Neural crest cell (in vitro differentiated cells): ENCODE measurements around the gene ASB16. TPM values are rescaled to one million over a fixed set of nuclear protein-coding genes. Genes with fewer than 3 reads are reported as not detected.
"Not testable (repeated sequence)": the region's sequence is repeated elsewhere in the genome, so short reads cannot be mapped to it uniquely, and the experiment has no call there.

Experiments
- DNase-seq: peaks from one replicate; pipeline ENCODE4 v3.0.0; 2021; ENCODE audit warnings: low read depth, mixed read lengths, low spot score
- H3K27ac Mint-ChIP-seq: one replicate; pipeline ENCODE4 v1.8.0; 2021; ENCODE audit warnings: mild to moderate bottlenecking, mixed read lengths; ENCODE audit not compliant: unreplicated experiment
- H3K27me3 Mint-ChIP-seq: 2 replicates; pipeline ENCODE4 v1.8.0; 2021; ENCODE audit warnings: low read depth, mild to moderate bottlenecking, mixed read lengths
- H3K36me3 Mint-ChIP-seq: 2 replicates; pipeline ENCODE4 v1.8.0; 2021; ENCODE audit warnings: low read depth, mild to moderate bottlenecking, mixed read lengths
- H3K4me1 Mint-ChIP-seq: 2 replicates; pipeline ENCODE4 v1.8.0; 2021; ENCODE audit warnings: mixed read lengths
- H3K4me3 Mint-ChIP-seq: one replicate; pipeline ENCODE4 v1.8.0; 2021; ENCODE audit warnings: mild to moderate bottlenecking, mixed read lengths
- H3K9me3 Mint-ChIP-seq: 2 replicates; pipeline ENCODE4 v1.8.0; 2021; ENCODE audit warnings: mixed read lengths
- total RNA-seq: library from RNA; stranded (reverse); gene quantifications from 2 replicates; pipeline ENCODE4 v1.2.1, GENCODE V29; 2021
- TF ChIP-seq, protein P1 (sequence below): fragments of 200-600 bp; sonication (generic); conservative IDR thresholded peaks from 2 replicates; pipeline ENCODE4 v1.5.0; 2021; ENCODE audit warnings: antibody characterized with exemption, mild to moderate bottlenecking

ASB16 gene
- total RNA-seq, 1 donor from 2014 or later, result 0.26 TPM

DNA sequence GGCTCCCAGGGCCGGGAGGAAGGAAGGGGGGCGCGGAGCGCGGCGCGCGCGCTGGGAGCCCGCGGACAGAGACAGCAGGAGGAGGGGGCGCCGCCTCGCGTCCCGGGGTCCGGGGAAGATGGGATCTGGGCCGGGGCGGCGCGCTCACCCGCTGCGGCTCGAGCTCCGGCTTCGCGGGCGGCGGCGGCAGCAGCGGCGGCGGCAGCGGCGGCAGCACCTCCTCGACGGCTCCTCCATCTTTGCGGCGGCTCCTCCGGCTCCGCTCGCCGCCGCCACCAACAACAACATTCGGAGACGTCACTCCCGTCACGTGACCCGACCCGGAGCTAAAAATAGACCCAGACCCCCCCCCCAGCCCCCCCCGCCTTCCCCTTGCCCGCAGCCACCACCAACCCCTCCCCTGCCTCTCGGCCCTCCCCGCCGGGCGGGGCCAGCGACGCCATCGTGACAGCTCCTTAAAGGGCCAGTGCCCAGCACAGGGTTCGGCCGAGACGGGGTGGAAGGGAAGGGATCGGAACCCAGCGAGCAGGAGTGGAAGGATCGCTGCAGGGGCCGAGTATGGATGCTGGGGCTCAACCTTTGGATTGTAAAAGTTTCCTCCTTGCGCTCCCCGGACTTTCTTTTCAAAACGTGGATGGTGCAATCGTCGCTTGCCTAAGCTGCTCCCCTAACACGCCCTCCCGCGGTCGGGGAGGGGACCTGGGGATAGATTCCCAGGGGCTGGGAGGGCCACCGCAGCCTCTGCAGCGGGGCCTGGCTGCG, 47.0 kb upstream of the ASB16 start, which contains the start of gene HDAC5:
HDAC5 (minus strand) TSS at position 286 of the 762 bp plus-strand sequence. CDS start 6,126 bp downstream, outside the sequence.
- peaks cover 26% of the 10 kb centered on the region for H3K4me1 Mint-ChIP-seq
- TF ChIP-seq, protein P1, sequence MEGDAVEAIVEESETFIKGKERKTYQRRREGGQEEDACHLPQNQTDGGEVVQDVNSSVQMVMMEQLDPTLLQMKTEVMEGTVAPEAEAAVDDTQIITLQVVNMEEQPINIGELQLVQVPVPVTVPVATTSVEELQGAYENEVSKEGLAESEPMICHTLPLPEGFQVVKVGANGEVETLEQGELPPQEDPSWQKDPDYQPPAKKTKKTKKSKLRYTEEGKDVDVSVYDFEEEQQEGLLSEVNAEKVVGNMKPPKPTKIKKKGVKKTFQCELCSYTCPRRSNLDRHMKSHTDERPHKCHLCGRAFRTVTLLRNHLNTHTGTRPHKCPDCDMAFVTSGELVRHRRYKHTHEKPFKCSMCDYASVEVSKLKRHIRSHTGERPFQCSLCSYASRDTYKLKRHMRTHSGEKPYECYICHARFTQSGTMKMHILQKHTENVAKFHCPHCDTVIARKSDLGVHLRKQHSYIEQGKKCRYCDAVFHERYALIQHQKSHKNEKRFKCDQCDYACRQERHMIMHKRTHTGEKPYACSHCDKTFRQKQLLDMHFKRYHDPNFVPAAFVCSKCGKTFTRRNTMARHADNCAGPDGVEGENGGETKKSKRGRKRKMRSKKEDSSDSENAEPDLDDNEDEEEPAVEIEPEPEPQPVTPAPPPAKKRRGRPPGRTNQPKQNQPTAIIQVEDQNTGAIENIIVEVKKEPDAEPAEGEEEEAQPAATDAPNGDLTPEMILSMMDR, result peak; percentile 68
- peak within 1 kb of the TSS; percentile 99 for H3K27ac Mint-ChIP-seq
- H3K27me3 Mint-ChIP-seq, result peaks cover 7% of the 10 kb centered on the region
- H3K9me3 Mint-ChIP-seq, result no peaks in the 10 kb centered on the region
- peak within 1 kb of the TSS; percentile 96 for H3K4me3 Mint-ChIP-seq
- peak; percentile 89 for DNase-seq
- no peaks in the 10 kb centered on the region for H3K36me3 Mint-ChIP-seq

DNA sequence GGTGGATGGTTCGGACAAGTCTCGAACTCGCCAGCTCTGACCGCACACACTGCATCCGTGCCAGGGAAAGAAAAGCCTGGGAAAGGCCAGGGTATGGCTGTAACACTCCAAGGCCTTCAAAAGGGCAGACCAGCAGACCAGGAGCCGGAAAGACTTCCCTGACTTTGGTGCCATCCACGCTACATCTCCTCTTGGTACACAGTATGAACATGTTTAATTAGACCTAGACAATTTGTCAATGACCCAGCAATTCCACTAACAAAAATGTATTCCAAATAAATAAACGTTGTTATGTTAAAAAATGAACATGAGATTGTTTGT, 46.4 kb upstream of the ASB16 start:
- peaks cover 26% of the 10 kb centered on the region for H3K4me1 Mint-ChIP-seq
- DNase-seq, result no peak
- H3K4me3 Mint-ChIP-seq, result peak overlapping the region; percentile 96
- H3K27ac Mint-ChIP-seq, result peak overlapping the region; percentile 99
- H3K27me3 Mint-ChIP-seq, result peaks cover 7% of the 10 kb centered on the region
- H3K9me3 Mint-ChIP-seq, result no peaks in the 10 kb centered on the region
- TF ChIP-seq, protein P1, result no peak
- H3K36me3 Mint-ChIP-seq, result no peaks in the 10 kb centered on the region

DNA sequence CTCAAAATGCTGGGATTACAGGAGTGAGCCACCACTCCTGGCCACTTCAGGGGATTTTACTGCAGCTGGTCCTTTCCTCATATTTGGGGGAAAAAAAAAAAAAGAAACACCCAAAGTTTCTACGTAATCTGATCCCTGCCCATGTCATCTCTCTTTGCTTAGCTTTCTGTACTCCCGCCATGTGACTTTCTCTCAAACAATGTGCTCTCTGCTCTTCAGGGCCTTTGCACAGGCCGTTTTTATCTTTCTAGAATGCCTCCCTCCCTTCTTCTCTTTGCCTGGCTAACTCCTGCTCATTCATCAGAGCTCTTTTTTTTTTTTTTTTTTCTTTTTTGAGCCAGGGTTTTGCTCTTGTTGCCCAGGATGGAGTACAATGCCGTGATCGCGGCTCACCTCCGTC, 42.1 kb upstream of the ASB16 start:
- Mint-ChIP-seq H3K4me3 (peak overlapping the region; percentile 45), H3K36me3 (no peaks in the 10 kb centered on the region), H3K9me3 (no peaks in the 10 kb centered on the region), H3K27ac (no peak overlapping the region), H3K27me3 (no peaks in the 10 kb centered on the region), H3K4me1 (peaks cover 22% of the 10 kb centered on the region)
- TF ChIP-seq, protein P1, result no peak
- DNase-seq, result no peak

DNA sequence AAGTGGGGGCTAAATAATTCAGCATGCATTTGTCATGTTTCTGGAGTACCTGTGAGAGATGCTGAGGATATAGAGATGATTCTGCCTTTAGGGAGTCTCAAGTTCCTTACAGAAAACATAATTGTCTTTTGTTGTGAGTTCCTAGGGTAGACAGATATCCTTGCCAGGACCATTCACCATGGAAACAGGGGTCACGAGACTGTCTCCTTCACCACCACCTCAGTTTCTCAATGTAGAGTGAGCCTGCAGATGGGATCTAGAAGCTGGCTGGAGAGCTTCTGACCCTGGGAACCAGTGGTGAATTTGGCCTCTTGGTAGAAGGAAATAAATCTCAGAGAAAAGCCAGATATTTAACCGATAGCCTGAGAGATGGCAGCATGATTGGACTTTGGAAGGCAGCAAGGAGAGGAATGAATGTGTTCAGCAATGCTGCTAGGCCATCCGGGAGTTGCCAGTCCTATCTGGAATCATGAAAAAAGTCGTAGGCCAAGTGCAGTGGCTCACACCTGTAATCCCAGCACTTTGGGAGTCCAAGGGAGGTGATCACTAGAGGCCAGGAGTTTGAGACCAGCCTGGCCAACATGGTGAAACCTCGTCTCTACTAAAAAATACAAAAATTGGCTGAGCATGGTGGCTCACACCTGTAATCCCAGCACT, 39.7 kb upstream of the ASB16 start:
- Mint-ChIP-seq H3K27me3 (no peaks in the 10 kb centered on the region), H3K27ac (no peak overlapping the region), H3K4me1 (peaks cover 11% of the 10 kb centered on the region), H3K36me3 (no peaks in the 10 kb centered on the region), H3K4me3 (peak overlapping the region; percentile 7), H3K9me3 (no peaks in the 10 kb centered on the region)
- DNase-seq, result no peak
- TF ChIP-seq, protein P1, result no peak

DNA sequence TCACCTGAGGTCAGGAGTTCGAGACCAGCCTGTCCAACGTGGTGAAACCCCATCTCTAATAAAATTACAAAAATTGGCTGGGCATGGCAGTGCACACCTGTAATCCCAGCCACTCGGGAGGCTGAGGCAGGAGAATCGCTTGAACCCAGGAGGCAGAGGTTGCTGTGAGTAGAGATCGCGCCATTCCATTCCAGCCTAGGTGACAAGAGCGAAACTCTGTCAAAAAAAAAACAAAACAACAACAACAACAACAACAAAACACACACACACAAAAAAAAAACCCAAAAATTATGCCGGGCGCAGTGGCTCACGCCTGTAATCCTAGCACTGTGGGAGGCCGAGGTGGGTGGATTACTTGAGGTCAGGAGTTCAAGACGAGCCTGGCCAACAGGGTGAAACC, 39.1 kb upstream of the ASB16 start:
- H3K27me3 Mint-ChIP-seq, H3K4me3 Mint-ChIP-seq, H3K9me3 Mint-ChIP-seq, DNase-seq, H3K36me3 Mint-ChIP-seq, H3K27ac Mint-ChIP-seq: not testable (repeated sequence)
- H3K4me1 Mint-ChIP-seq, result peaks cover 11% of the 10 kb centered on the region

DNA sequence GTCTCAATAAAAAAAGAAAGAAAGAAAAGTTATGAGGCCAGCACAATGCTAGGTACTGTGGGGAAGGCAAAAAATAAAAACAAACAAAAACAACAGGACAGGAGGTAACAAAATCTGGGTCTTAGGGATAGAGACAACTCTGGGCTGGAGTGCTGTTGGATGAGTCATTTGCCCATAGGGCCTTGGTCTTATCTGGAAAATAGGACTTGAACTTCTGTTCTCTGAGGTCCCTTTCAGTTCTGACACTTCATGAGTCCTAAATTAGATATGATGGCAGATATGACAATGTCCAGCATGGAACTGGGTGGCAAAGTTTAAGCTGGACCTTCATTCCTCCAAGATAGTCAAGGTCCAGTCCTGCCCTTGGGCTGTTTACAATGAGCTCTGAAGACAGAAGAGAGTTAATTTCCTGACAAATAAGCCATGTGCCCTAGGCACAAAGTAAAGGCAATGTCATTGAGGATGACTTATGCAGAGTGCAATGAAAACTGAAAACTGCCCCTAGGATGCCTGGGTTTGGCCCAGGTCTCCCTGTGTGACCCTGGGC, 38.2 kb upstream of the ASB16 start:
- TF ChIP-seq, protein P1, result no peak
- no peaks in the 10 kb centered on the region for H3K27me3 Mint-ChIP-seq
- DNase-seq, result no peak
- no peaks in the 10 kb centered on the region for H3K36me3 Mint-ChIP-seq
- H3K27ac Mint-ChIP-seq, result no peak overlapping the region
- H3K4me3 Mint-ChIP-seq, result no peak overlapping the region
- peaks cover 12% of the 10 kb centered on the region for H3K4me1 Mint-ChIP-seq
- no peaks in the 10 kb centered on the region for H3K9me3 Mint-ChIP-seq
